H1 (cell line): ENCODE results near the gene CHDH.

Experiments used
- ATF2 ChIP-seq: IDR thresholded peaks from 2 replicates; pipeline ENCODE4 v1.6.1; 2012; ENCODE audit warnings: low read length, inconsistent platforms
- BCL11A ChIP-seq, 2 experiments: IDR thresholded peaks; one replicate each; pipeline ENCODE4 v1.6.1; 2011; ENCODE audit warnings: low read depth in 2 of 2, low read length in 2 of 2, mild to moderate bottlenecking in 2 of 2
- BRCA1 ChIP-seq: IDR thresholded peaks from 2 replicates; pipeline ENCODE4 v1.6.1; 2012; ENCODE audit warnings: low read depth, low read length, improper control_type of control experiment
- CTCF ChIP-seq, 3 experiments: IDR thresholded peaks; 1 replicate in 2 of 3; 2 replicates in 1 of 3; pipeline versions ENCODE4 v1.5.1 to v1.6.1; 2011; ENCODE audit warnings: low read length in 3 of 3, mild to moderate bottlenecking in 3 of 3, inconsistent platforms in 2 of 3, low read depth in 1 of 3, moderate library complexity in 1 of 3; ENCODE audit not compliant: insufficient read depth in 1 of 3; ENCODE audit errors: control extremely low read depth in 1 of 3
- JUND ChIP-seq: IDR thresholded peaks from 2 replicates; pipeline ENCODE4 v1.6.1; 2011; ENCODE audit warnings: mild to moderate bottlenecking, improper control_type of control experiment, low read length
- MAX ChIP-seq: IDR thresholded peaks from 2 replicates; pipeline ENCODE4 v1.6.1; 2012; ENCODE audit warnings: inconsistent platforms
- POLR2A ChIP-seq, 2 experiments: IDR thresholded peaks; 1 replicate in 1 of 2; 2 replicates in 1 of 2; pipeline ENCODE4 v1.6.1; 2011; ENCODE audit warnings: low read depth in 2 of 2, low read length in 2 of 2, mild to moderate bottlenecking in 2 of 2; ENCODE audit errors: control extremely low read depth in 1 of 2
- TCF12 ChIP-seq: IDR thresholded peaks from 2 replicates; pipeline ENCODE4 v1.6.1; 2011; ENCODE audit warnings: low read depth, mild to moderate bottlenecking, low read length
- YY1 ChIP-seq: IDR thresholded peaks from 2 replicates; pipeline ENCODE4 v1.6.1; 2011; ENCODE audit warnings: low read depth, mild to moderate bottlenecking, low read length

- TF ChIP-seq BRCA1 (no peak), POLR2A (IDR thresholded peaks at IDR 0.05; ENCODE audit: control extremely low read depth in 1 of 2, low read depth in 2 of 2, low read length in 2 of 2) (no peak), BCL11A (IDR thresholded peaks at IDR 0.05; ENCODE audit: low read depth in 2 of 2, low read length in 2 of 2) (no peak), ATF2 (no peak), YY1 (no peak), TCF12 (no peak), CTCF (IDR thresholded peaks at IDR 0.05; ENCODE audit: control extremely low read depth in 1 of 3, insufficient read depth in 1 of 3, low read depth in 1 of 3, low read length in 3 of 3) (no peak), JUND (no peak), MAX (no peak)
These were observed 72.4 kb downstream of the CHDH start for GRCh38 chr3:53773611-53774368.
